ENCODE results near the gene ME3.

ME3 gene

DNA sequence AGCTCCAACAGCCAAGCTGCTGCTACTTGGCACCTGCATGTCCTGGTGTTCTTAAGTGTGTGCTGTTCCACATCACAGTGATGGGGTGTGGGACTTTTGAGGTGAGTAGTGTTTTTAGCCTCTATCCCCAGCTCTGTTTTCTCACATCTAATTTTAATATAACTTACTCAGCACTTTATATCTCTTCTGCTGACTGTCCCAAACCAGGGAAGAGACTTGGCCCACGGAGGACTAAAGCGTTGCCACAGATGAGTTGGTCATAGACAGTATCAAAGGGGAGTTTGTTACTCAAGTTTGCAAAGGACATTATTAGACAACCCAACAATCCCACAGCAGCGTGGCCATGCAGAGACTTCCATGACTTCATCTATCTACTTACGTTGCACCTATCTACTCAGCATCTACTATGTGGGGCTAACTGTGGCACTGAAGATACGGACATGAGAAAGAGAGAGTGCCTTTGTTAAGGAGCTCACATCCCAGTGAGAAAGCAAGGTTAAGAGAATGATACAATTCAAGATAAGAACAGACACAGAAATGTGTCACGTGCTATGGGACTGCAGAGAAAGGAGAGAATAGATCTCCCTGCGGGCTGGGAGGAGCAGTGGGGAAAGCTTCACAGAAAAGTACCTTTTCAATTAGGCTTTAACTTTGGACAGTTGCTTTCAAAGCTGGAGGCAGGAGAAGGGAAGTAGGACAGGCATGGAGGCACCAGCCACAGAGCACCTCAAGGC, 82.4 kb downstream of the ME3 start:
- DNase-seq (ENCODE audit: low read depth in 2 of 2, low spot score in 1 of 2) = no peak

GRCh38 chr11:86589204-86589603, 83.2 kb downstream of the ME3 start:
- DNase-seq (ENCODE audit: low read depth in 2 of 2, low spot score in 1 of 2) = no peak

DNA sequence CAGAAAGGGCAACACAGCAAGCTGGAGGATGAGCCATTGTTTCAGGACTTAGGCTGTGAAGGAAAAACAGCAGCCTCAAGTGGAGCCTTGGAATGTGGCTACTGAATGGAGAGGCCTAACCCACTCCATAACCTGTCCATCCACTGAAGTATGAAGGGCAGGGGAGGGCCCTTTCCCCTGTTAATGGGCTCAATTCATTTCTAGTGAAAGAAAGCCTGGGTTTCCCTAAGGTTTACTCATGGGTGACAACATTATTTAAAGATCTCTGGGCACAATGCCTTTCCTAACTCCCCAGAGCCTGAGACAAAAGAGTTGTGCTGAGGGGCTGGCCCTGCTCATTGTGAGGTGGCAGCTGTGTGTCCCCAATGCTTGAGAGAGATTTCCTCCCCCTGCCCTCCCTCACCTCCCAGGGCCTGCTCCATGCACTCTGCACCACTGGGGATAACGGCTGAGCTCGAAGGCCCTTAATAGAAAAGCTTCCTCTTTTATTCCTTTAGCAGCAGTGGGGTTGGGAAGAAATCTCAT, 83.8 kb downstream of the ME3 start:
- DNase-seq (ENCODE audit: low read depth in 2 of 2, low spot score in 1 of 2) = no peak

DNA sequence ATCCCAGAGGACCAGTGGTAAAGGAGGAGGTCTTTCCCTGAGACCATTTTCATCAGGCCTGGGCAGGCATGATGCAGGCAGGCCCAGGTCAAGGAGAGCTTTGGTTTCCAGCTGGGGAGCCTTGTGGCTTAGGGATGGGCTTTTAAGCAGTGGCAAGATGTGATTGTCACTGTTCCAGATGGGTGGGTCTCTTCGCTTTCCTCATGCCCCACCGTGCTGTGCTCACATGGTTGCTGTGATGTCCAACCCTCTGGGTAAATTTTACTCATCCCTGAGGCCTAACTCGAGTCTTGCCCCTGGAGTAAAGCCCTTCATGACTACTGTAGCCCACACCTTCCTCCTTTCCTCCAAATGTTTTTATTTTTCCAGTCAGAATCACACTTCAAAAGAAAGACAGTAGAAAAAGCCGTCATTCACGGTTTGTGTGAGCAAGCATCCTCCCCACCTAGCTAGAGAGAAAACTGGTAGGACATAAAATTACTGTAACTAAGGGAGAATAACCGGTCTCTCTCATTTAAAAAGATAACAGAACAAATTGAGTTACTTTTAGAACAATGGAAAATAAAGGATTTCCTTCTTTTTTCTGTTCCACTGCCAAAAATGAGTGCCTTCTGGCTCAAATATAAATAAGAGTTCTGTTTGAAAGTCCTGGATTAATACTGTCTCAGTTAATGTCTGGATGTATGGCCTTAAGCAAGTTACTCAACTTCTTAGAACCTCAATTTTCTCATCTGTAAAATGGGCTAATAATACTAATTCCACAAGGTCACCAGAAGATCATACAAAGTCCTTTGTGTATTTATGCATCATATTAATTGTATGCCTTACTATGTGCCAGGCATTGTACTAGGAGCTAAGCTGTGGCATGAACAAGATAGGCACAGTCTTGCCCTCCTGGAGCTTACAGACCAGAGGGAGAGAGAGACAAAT, 84.9 kb downstream of the ME3 start:
- DNase-seq (ENCODE audit: low read depth in 2 of 2, low spot score in 1 of 2) = no peak

DNA sequence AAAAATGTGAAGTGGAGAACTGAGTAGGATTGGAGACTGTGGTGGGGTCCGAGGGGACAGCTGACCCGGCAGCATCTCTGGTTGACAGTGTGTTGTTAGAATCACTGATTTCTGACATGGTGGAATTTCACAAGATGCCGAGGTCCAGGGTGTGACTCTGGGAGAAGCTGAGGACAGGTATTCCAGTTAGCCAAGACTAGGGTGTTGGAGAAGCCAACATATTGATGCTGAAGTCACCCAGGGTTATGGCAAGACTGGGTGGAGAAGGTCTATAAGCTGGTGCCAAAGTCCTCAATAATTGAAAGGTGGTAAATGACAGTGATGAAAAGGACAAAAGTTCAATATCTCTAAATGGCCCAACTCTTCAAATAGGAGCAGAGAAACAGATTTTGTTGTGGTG, 86.1 kb downstream of the ME3 start:
- DNase-seq (ENCODE audit: low read depth in 2 of 2, low spot score in 1 of 2) = no peak

GRCh38 chr11:86582898-86583297, 89.5 kb downstream of the ME3 start:
- DNase-seq (ENCODE audit: low read depth in 2 of 2, low spot score in 1 of 2) = no peak

GRCh38 chr11:86580535-86580934, 91.9 kb downstream of the ME3 start:
- DNase-seq (ENCODE audit: low read depth in 2 of 2, low spot score in 1 of 2) = no peak

DNA sequence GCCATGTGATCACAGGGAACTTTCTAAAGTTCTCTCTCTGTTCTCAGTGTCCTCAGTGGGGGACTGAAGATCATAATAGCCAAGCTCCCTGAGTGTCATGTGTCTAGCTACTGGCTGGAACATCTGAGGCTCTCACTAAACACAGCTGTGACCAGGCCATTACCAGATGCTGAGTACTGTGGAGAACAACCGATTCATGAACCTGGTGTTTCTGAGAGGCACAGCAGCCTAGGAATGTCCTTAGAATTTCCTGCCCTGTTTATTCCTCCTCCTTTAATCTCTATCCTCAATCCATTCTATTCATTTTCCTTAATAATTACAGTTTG, 93.0 kb downstream of the ME3 start:
- DNase-seq (ENCODE audit: low read depth in 2 of 2, low spot score in 1 of 2) = no peak

- no peak for DNase-seq (ENCODE audit: low read depth in 2 of 2, low spot score in 1 of 2)
Observed at GRCh38 chr11:86578727-86579405, 93.5 kb downstream of the ME3 start.

GRCh38 chr11:86577644-86578636, 94.5 kb downstream of the ME3 start:
- DNase-seq (ENCODE audit: low read depth in 2 of 2, low spot score in 1 of 2) = no peak

GRCh38 chr11:86576946-86577624, 95.3 kb downstream of the ME3 start:
- no peak for DNase-seq (ENCODE audit: low read depth in 2 of 2, low spot score in 1 of 2)

DNA sequence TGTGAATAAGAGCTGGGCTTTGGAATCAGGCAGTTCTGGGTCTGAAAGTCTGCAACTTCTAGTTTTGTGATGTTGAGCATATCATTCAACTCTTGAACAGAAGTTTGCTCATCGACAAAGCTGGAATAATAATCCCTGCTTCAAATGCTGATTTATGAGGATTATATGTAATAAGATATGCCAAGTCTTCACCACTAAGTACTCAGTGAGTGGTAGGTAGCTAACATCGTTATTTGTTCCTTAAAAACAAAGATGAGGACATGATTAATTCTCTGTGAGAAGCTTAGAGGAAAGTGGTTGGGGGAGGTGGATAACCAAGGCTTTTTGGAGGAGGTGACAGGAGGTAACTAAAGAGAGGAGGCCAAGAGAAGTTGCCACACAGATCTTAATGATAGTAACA, 96.5 kb downstream of the ME3 start:
- no peak for DNase-seq (ENCODE audit: low read depth in 2 of 2, low spot score in 1 of 2)

DNA sequence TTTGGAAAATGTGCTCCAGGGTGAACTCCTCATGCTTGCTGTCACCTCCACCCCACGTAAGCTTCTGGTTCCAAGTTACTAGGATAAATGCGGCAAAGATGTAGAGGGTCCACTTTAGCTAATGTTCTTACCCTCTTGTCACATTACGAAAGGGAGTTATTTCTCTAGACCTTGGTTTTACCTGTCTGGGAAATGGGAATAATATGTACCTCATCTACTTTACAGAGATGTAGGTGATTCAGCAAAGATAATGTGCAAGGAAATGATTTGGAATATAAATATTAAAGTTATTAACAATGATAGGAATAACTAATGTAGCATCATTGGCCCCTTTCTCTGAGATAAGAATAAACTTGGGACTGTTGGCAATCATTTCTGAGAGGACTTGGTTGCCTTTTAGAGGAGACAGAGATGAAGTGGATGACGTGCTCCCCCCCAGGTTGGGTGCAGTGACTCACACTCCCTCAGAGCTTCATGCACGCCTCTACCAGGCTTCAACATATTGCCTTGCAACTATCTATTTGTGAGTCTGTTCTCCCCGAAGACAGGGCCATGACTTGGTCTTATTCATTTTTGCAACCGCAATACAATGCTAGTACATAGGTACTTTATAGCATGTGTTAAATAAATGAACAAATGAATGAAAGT, 97.1 kb downstream of the ME3 start:
- no peak for DNase-seq (ENCODE audit: low read depth in 2 of 2, low spot score in 1 of 2)

GRCh38 chr11:86574493-86575207, 97.8 kb downstream of the ME3 start:
- DNase-seq (ENCODE audit: low read depth in 2 of 2, low spot score in 1 of 2) = no peak

GRCh38 chr11:86571273-86571948, 101.0 kb downstream of the ME3 start:
- DNase-seq (ENCODE audit: low read depth in 2 of 2, low spot score in 1 of 2) = no peak

- no peak for DNase-seq (ENCODE audit: low read depth in 2 of 2, low spot score in 1 of 2)
Observed at GRCh38 chr11:86570451-86570850, 102.0 kb downstream of the ME3 start.

GRCh38 chr11:86570020-86570419, 102.4 kb downstream of the ME3 start:
- DNase-seq (ENCODE audit: low read depth in 2 of 2, low spot score in 1 of 2) = no peak

GRCh38 chr11:86569109-86569508, 103.3 kb downstream of the ME3 start:
- no peak for DNase-seq (ENCODE audit: low read depth in 2 of 2, low spot score in 1 of 2)

All from stimulated activated CD8-positive, alpha-beta memory T cell treated with anti-CD3 and anti-CD28 coated beads, Interleukin-4, amount 100 ng/mL, for 4 hours (primary cell).